Measurements from ENCODE around the gene HCRTR1. TPM values are rescaled to one million over a fixed set of nuclear protein-coding genes. Genes with fewer than 3 reads are reported as not detected.

Gene HCRTR1
- total RNA-seq, 1 donor from 2014 or later: 0.98 TPM

DNA sequence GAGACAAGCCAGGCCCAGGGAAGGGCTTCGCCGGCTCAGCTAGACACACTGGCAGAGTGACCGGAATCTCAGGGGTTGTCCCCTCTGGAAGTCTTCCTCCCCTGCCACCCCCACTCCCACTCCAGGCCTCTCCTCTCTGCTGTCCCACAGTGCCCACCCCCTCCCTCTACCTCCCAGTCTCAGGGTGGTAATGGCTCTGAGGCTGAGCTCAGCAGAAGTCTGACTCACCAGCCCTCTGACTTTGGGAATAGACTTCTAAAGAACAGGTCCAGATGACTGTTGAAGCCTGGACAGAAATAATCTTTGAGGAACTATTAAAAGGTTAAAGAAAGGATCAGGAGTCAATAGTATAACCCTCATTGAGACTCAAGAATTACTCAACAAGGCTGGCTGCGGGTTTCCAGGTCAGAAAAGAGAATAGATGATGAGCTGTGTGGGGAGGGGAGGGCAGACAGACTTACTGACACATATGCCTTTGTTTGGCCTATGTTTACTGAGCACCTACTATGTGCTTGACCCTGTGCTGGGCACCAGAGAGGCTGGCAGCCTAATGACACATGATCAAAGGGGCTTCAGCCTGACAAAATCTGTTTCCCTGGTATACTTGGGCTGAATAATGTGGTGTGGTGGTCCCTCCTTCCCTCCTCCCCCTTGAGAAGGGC, 8.2 kb downstream of the HCRTR1 start:
- TF ChIP-seq CTCF (IDR thresholded peaks at IDR 0.05; ENCODE audit: unreplicated experiment): no peak
- Mint-ChIP-seq H3K9me3 (no peaks in the 10 kb centered on the region), H3K27ac (no peak overlapping the region), H3K36me3 (peaks cover 7% of the 10 kb centered on the region), H3K4me1 (peaks cover 35% of the 10 kb centered on the region), H3K4me3 (no peak overlapping the region), H3K27me3 (ENCODE audit: low read depth) (no peaks in the 10 kb centered on the region)
- no peak for DNase-seq (ENCODE audit: low spot score in 2 of 2, unreplicated experiment in 2 of 2)

DNA sequence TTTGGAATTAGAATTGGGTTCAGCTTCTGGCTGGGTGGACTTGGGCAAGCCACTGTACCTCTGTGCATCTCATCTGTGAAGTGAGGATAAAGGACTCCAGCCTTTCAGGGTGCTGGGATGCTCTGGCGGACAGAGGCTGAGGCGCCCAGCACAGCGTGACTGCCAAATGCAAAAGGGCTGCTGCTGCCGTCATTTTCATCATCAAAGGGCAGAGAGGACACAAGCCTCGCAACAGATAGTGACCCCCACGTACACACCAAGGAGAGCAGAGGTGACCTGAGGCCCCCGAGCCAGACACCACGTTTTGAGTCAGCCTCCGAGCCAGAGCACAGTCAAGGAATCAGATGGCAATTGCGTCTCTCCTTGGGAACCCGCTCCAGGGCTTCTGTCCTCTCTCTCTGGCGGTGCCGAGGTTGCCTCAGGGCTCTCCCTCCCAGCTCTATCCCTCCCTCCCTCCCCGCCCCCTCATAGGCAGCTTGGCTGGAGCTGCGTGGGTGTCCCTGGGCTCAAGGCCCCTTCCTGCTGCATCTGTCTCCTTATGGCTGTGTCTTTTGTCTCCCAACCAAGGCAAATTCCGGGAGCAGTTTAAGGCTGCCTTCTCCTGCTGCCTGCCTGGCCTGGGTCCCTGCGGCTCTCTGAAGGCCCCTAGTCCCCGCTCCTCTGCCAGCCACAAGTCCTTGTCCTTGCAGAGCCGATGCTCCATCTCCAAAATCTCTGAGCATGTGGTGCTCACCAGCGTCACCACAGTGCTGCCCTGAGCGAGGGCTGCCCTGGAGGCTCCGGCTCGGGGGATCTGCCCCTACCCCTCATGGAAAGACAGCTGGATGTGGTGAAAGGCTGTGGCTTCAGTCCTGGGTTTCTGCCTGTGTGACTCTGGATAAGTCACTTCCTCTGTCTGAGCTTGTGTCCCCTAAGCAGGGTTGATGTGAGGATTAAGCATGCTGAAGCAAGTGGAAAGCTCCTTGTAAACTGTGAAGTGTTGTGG, 9.0 kb downstream of the HCRTR1 start:
- peak overlapping the region; percentile 31 for H3K27ac Mint-ChIP-seq

GRCh38 chr1:31627301-31627929, 9.9 kb downstream of the HCRTR1 start:
- H3K9me3 Mint-ChIP-seq: no peaks in the 10 kb centered on the region
- H3K4me1 Mint-ChIP-seq: peaks cover 35% of the 10 kb centered on the region
- no peak overlapping the region for H3K4me3 Mint-ChIP-seq
- H3K27ac Mint-ChIP-seq: peak overlapping the region; percentile 67
- H3K36me3 Mint-ChIP-seq: peaks cover 9% of the 10 kb centered on the region
- no peak for TF ChIP-seq CTCF (IDR thresholded peaks at IDR 0.05; ENCODE audit: unreplicated experiment)
- no peaks in the 10 kb centered on the region for H3K27me3 Mint-ChIP-seq (ENCODE audit: low read depth)
- no peak for DNase-seq (ENCODE audit: low spot score in 2 of 2, unreplicated experiment in 2 of 2)

More for the DNA sequence above, 9.0 kb downstream of the HCRTR1 start:
- DNase-seq (ENCODE audit: low spot score in 2 of 2, unreplicated experiment in 2 of 2): no peak
- peaks cover 35% of the 10 kb centered on the region for H3K4me1 Mint-ChIP-seq
- no peak for TF ChIP-seq CTCF (IDR thresholded peaks at IDR 0.05; ENCODE audit: unreplicated experiment)
- no peak overlapping the region for H3K4me3 Mint-ChIP-seq
- H3K9me3 Mint-ChIP-seq: no peaks in the 10 kb centered on the region
- H3K36me3 Mint-ChIP-seq: peaks cover 7% of the 10 kb centered on the region
- no peaks in the 10 kb centered on the region for H3K27me3 Mint-ChIP-seq (ENCODE audit: low read depth)

GRCh38 chr1:31627930-31628559, 10.6 kb downstream of the HCRTR1 start:
- no peak for DNase-seq (ENCODE audit: low spot score in 2 of 2, unreplicated experiment in 2 of 2)
- no peak for TF ChIP-seq CTCF (IDR thresholded peaks at IDR 0.05; ENCODE audit: unreplicated experiment)
- peaks cover 35% of the 10 kb centered on the region for H3K4me1 Mint-ChIP-seq
- H3K36me3 Mint-ChIP-seq: peaks cover 9% of the 10 kb centered on the region
- H3K9me3 Mint-ChIP-seq: no peaks in the 10 kb centered on the region
- H3K27ac Mint-ChIP-seq: peak overlapping the region; percentile 67
- no peak overlapping the region for H3K4me3 Mint-ChIP-seq
- H3K27me3 Mint-ChIP-seq (ENCODE audit: low read depth): no peaks in the 10 kb centered on the region

DNA sequence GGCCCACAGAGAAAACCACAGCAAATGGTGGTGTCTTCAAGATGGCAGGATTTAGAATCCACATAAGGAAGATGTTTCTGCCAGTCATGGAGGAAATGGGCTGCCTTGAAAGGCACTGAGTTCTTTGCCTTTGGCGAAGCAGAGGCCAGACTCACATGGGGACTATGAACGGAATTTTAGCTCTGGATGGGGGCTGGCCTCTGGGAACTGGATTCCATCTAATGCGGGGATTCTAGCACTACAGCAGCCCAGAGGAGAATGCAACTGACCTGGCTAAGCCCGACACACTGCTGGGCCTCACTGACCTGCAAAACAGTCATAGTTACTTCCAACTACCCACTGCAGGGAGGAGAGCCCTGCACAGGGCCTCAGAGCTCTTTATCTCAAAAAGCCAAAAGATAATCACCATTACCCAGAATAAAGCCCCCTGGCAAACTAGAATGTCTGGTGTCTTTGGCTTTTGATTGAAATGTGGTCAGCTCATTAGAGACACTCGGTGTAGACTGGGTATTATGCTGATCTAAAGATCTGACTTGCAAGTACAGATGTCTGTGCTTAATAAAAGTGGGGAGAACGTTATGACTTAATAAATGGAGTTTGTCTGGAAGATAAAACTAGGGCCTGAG, 11.6 kb downstream of the HCRTR1 start:
- Mint-ChIP-seq H3K4me1 (peaks cover 35% of the 10 kb centered on the region), H3K9me3 (no peaks in the 10 kb centered on the region), H3K4me3 (no peak overlapping the region), H3K27me3 (ENCODE audit: low read depth) (no peaks in the 10 kb centered on the region), H3K36me3 (peaks cover 9% of the 10 kb centered on the region), H3K27ac (peak overlapping the region; percentile 44)
- no peak for TF ChIP-seq CTCF (IDR thresholded peaks at IDR 0.05; ENCODE audit: unreplicated experiment)
- no peak for DNase-seq (ENCODE audit: low spot score in 2 of 2, unreplicated experiment in 2 of 2)

All from mesothelial cell of epicardium (in vitro differentiated cells).